Loucy (cell line): Measurements from ENCODE around the gene MTERF2.

Source experiments
- EZH2phosphoT487 ChIP-seq: fragments of 200-600 bp; IDR thresholded peaks from 2 replicates; pipeline ENCODE4 v1.6.1; 2018; ENCODE audit warnings: antibody characterized with exemption, mild to moderate bottlenecking, moderate library complexity, borderline replicate concordance
- TF ChIP-seq, protein P1 (sequence below): fragments of 200-600 bp; sonication (generic); conservative IDR thresholded peaks from 2 replicates; pipeline ENCODE4 v1.5.1; 2014; ENCODE audit warnings: mild to moderate bottlenecking, antibody characterized with exemption, low read length

DNA sequence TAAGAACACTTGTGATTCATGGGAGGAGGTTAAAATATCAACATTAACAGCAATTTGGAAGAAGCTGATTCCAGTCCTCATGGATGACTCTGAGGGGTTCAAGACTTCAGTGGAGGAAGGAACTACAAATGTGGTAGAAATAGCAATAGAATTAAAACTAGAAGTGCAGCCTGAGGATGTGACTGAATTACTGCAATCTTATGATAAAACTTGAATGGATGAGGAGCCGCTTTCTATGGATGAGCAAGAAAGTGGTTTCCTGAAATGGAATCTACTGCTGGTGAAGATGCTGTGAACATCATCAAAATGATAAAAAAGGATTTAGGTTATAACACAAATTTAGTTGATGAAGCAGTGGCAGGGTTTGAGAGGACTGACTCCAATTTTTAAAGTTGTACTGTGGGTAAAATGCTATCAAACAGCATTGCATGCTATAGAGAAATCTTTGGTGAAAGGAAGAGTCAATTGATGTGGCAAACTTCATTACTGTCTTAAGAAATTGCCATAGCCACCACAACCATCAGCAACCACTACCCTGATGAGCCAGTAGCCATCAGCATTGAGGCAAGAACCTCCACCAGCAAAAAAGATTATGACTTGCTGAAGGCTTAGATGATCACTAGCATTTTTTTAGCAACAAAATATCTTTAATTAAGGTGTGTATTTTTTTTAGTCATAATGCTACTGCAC, 25.9 kb upstream of the MTERF2 start:
- TF ChIP-seq, protein P1, sequence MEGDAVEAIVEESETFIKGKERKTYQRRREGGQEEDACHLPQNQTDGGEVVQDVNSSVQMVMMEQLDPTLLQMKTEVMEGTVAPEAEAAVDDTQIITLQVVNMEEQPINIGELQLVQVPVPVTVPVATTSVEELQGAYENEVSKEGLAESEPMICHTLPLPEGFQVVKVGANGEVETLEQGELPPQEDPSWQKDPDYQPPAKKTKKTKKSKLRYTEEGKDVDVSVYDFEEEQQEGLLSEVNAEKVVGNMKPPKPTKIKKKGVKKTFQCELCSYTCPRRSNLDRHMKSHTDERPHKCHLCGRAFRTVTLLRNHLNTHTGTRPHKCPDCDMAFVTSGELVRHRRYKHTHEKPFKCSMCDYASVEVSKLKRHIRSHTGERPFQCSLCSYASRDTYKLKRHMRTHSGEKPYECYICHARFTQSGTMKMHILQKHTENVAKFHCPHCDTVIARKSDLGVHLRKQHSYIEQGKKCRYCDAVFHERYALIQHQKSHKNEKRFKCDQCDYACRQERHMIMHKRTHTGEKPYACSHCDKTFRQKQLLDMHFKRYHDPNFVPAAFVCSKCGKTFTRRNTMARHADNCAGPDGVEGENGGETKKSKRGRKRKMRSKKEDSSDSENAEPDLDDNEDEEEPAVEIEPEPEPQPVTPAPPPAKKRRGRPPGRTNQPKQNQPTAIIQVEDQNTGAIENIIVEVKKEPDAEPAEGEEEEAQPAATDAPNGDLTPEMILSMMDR, result no peak
- TF ChIP-seq EZH2phosphoT487, result no peak
